Ovary (tissue), 9 donors: ENCODE data around the gene ADGRV1. TPM values are rescaled to one million over a fixed set of nuclear protein-coding genes. Genes with fewer than 3 reads are reported as not detected.

ENCODE experiments used
- DNase-seq, 5 donors: peaks; one replicate each; pipeline ENCODE4 v3.0.0-alpha.2; 2019 to 2020
- H3K27ac ChIP-seq, 2 donors: fragments of 200-600 bp; one replicate each; pipeline versions ENCODE4 v1.5.1 to v1.8.0; 2019 to 2022
- H3K27me3 ChIP-seq: fragments of 200-600 bp; one replicate; pipeline ENCODE4 v1.8.0; 2022
- H3K36me3 ChIP-seq: fragments of 200-600 bp; sonication (generic); one replicate; pipeline ENCODE4 v1.5.1; 2019
- H3K4me1 ChIP-seq: one replicate; pipeline ENCODE4 v1.8.1; 2013; ENCODE audit warnings: mild to moderate bottlenecking, moderate library complexity; ENCODE audit not compliant: insufficient read depth
- H3K4me3 ChIP-seq: fragments of 200-600 bp; sonication (generic); one replicate; pipeline ENCODE4 v1.5.1; 2017
- H3K9me3 ChIP-seq, 2 donors: fragments of 200-600 bp in 1 of 2; sonication (generic) in 1 of 2; one replicate each; pipeline versions ENCODE4 v1.5.1 to v1.8.1; 2013 to 2019; ENCODE audit warnings: mild to moderate bottlenecking in 1 of 2, moderate library complexity in 1 of 2
- CTCF ChIP-seq, 3 donors: fragments of 450-650 bp in 2 of 3; fragments of 200-600 bp in 1 of 3; IDR thresholded peaks; one replicate each; pipeline versions ENCODE4 v1.5.1 to v1.8.0; 2016 to 2022; ENCODE audit warnings: antibody characterized with exemption in 3 of 3, mild to moderate bottlenecking in 1 of 3
- EP300 ChIP-seq: sonication (generic); formaldehyde crosslinking; IDR thresholded peaks from one replicate; pipeline ENCODE4 v1.6.1; 2017; ENCODE audit warnings: antibody characterized with exemption
- POLR2A ChIP-seq: fragments of 450-650 bp; IDR thresholded peaks from one replicate; pipeline ENCODE4 v1.6.1; 2017; ENCODE audit warnings: antibody characterized with exemption, mild to moderate bottlenecking, moderate library complexity
- WGBS, 3 donors: extraction: QIAGEN DNeasy Blood & Tissue Kit in 1 of 3; methylation state at CpG; one replicate each; pipeline versions ENCODE4 v1.1.5 to v1.1.7; 2013 to 2017; 5-methylcytosine and 5-hydroxymethylcytosine counted together
- intact Hi-C, 4 donors: fragments of 100-400 bp; cut with DNase I; formaldehyde crosslinking; loops; one replicate each; pipeline versions ENCODE4 v1.11.0 to v1.15.1; 2022 to 2023
- polyA plus RNA-seq, 2 donors: library from polyadenylated mRNA; stranded (reverse); fragments of 200-250 nt in 1 of 2; fragments of 350-450 nt in 1 of 2; fragmentation: Illumina TruSeq in 1 of 2; extraction: RNeasy Lipid Tissue Mini Kit (QIAGEN cat#74804) in 1 of 2; gene quantifications; one replicate each; pipeline ENCODE4 v1.2.3, GENCODE V29; 2013 to 2014
- total RNA-seq, 7 donors: library from RNA; depleted of rRNA in 2 of 7; stranded (reverse); fragments of >200 nt in 2 of 7; fragmentation: NEBNext Ultra II Directional in 3 of 7; extraction: Animal tissue kit (Norgen Biotek cat#: 25700) in 3 of 7; gene quantifications; one replicate each; pipeline versions ENCODE4 v1.1.0 to v1.2.4, GENCODE V29; 2016 to 2023
- donor health status: DM: no; HTN: no; CAD: no; lungs with moderate emphysema.
- donor health status: DM: no; HTN: no; CAD: no.
- donor health status: Bipolar disorder and iron deficiency.
- donor health status: DM: yes; HTN: yes; CAD: no.
- donor health status: DM: no; HTN: no; CAD: no.
- donor health status: DM: yes; HTN: yes; CAD: no.

Gene ADGRV1
- total and polyA plus RNA-seq, 9 donors: 0.21 to 2.7 (median 1.1) TPM

DNA sequence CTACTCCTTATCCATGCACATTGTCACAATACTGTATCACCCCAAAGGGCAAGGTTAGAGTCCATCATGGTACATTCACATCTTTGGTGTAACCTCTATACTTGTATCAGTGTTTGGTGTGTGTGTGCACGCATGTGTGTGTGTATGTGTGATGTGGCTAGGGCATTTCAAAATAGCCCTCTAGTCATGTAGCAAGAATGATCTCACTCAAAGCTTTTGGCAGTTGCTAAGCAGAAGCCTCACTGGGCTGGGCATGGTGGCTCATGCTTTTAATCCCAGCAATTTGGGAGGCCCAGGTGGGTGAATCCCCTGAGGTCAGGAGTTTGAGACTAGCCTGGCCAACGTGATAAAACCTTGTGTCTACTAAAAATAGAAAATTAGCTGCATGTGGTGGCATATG lies 245.3 kb downstream of the ADGRV1 start:
- Histone ChIP-seq H3K36me3 (no peaks in the 10 kb centered on the region), H3K27ac (no peak overlapping the region), H3K4me1 (no peaks in the 10 kb centered on the region), H3K4me3 (no peak overlapping the region), H3K9me3 (no peaks in the 10 kb centered on the region), H3K27me3 (no peaks in the 10 kb centered on the region)
- TF ChIP-seq POLR2A (no peak), CTCF (IDR thresholded peaks at IDR 0.05) (no peak), EP300 (no peak)
- intact Hi-C loops: no loop called here
- 60 to 83% (median 68%) methylated on average over 2 of the region's 2 CpGs for WGBS, 3 donors
- DNase-seq: no peak

GRCh38 chr5:90807496-90807895 lies 248.9 kb downstream of the ADGRV1 start:
- WGBS, 3 donors: 11 to 21% (median 17%) methylated on average over 6 of the region's 6 CpGs
- no peaks in the 10 kb centered on the region for H3K9me3 ChIP-seq

GRCh38 chr5:90809311-90810056 lies 250.9 kb downstream of the ADGRV1 start:
- no peaks in the 10 kb centered on the region for H3K27me3 ChIP-seq
- no peak for DNase-seq
- 71 to 75% (median 73%) methylated on average over 4 of the region's 4 CpGs for WGBS, 3 donors
- TF ChIP-seq CTCF (IDR thresholded peaks at IDR 0.05) (no peak), EP300 (no peak), POLR2A (no peak)
- no peaks in the 10 kb centered on the region for H3K36me3 ChIP-seq
- no peak overlapping the region for H3K4me3 ChIP-seq
- H3K9me3 ChIP-seq: no peaks in the 10 kb centered on the region
- no peaks in the 10 kb centered on the region for H3K4me1 ChIP-seq
- H3K27ac ChIP-seq: no peak overlapping the region
- intact Hi-C loops: no loop called here

More at GRCh38 chr5:90807496-90807895, 248.9 kb downstream of the ADGRV1 start:
- intact Hi-C loops: no loop called here
- TF ChIP-seq EP300 (no peak), CTCF (IDR thresholded peaks at IDR 0.05) (no peak), POLR2A (no peak)
- H3K4me3 ChIP-seq: no peak overlapping the region
- no peaks in the 10 kb centered on the region for H3K36me3 ChIP-seq
- no peaks in the 10 kb centered on the region for H3K27me3 ChIP-seq
- no peak overlapping the region for H3K27ac ChIP-seq
- no peak for DNase-seq
- H3K4me1 ChIP-seq: no peaks in the 10 kb centered on the region

DNA sequence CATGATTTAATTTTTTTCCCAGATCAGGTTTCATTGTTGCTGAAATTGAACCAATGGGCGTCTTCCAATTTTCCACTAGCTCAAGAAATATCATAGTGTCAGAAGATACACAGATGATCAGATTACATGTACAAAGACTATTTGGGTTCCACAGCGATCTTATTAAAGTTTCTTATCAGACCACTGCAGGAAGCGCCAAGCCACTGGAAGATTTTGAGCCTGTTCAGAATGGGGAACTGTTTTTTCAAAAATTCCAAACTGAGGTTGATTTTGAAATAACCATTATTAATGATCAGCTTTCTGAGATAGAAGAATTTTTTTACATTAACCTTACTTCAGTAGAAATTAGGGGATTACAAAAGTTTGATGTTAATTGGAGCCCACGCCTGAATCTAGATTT lies 251.6 kb downstream of the ADGRV1 start:
- H3K9me3 ChIP-seq: no peaks in the 10 kb centered on the region
- no peak overlapping the region for H3K4me3 ChIP-seq
- H3K27me3 ChIP-seq: no peaks in the 10 kb centered on the region
- H3K27ac ChIP-seq: no peak overlapping the region
- intact Hi-C loops: no loop called here
- no peak for DNase-seq
- 77 to 85% (median 80%) methylated on average over 4 of the region's 4 CpGs for WGBS, 3 donors
- TF ChIP-seq EP300 (no peak), CTCF (IDR thresholded peaks at IDR 0.05) (no peak), POLR2A (no peak)
- H3K36me3 ChIP-seq: no peaks in the 10 kb centered on the region
- no peaks in the 10 kb centered on the region for H3K4me1 ChIP-seq
